Osteoblast (primary cell): ENCODE results near the gene DCBLD2. TPM values are rescaled to one million over a fixed set of nuclear protein-coding genes. Genes with fewer than 3 reads are reported as not detected.

Source experiments
- DNase-seq: peaks from one replicate; pipeline ENCODE4 v3.0.0; 2011; ENCODE audit warnings: low spot score, mixed read lengths; ENCODE audit not compliant: insufficient read length; ENCODE audit errors: missing footprints
- H2AFZ ChIP-seq: 2 replicates; pipeline ENCODE4 v1.6.0; 2011; ENCODE audit warnings: mild to moderate bottlenecking, low read length
- H3K27ac ChIP-seq: 2 replicates; pipeline ENCODE4 v1.5.1; 2011; ENCODE audit warnings: mild to moderate bottlenecking, low read depth, low read length, moderate library complexity
- H3K27me3 ChIP-seq: 2 replicates; pipeline ENCODE4 v1.6.0; 2012; ENCODE audit warnings: mild to moderate bottlenecking, control low read depth, inconsistent platforms, low read length, moderate library complexity; ENCODE audit not compliant: insufficient read depth
- H3K36me3 ChIP-seq: 2 replicates; pipeline ENCODE4 v1.5.1; 2011; ENCODE audit warnings: mild to moderate bottlenecking, low read length, control low read depth, moderate library complexity; ENCODE audit not compliant: insufficient read depth
- H3K4me1 ChIP-seq: 2 replicates; pipeline ENCODE4 v1.5.1; 2011; ENCODE audit warnings: mild to moderate bottlenecking, low read length, control low read depth, moderate library complexity; ENCODE audit not compliant: insufficient read depth
- H3K4me2 ChIP-seq: 2 replicates; pipeline ENCODE4 v1.6.0; 2011; ENCODE audit warnings: mild to moderate bottlenecking, low read length; ENCODE audit not compliant: insufficient read depth
- H3K4me3 ChIP-seq: fragments of 200-600 bp; sonication (generic); 3 replicates; pipeline ENCODE4 v1.5.1; 2012; ENCODE audit warnings: mild to moderate bottlenecking, low read length, inconsistent platforms; ENCODE audit not compliant: insufficient read depth
- H3K79me2 ChIP-seq: 2 replicates; pipeline ENCODE4 v1.6.0; 2012; ENCODE audit warnings: mild to moderate bottlenecking, low read length, control low read depth, inconsistent platforms; ENCODE audit not compliant: insufficient read depth
- H3K9me3 ChIP-seq: 2 replicates; pipeline ENCODE4 v1.5.1; 2011; ENCODE audit warnings: low read depth, low read length, control low read depth
- H4K20me1 ChIP-seq: 2 replicates; pipeline ENCODE4 v1.6.0; 2012; ENCODE audit warnings: mild to moderate bottlenecking, low read length, control low read depth; ENCODE audit not compliant: insufficient read depth
- total RNA-seq: library from RNA; depleted of rRNA; stranded (reverse); fragments of >200 nt; gene quantifications from 2 replicates; pipeline ENCODE4 v1.2.3, GENCODE V29; 2012
- TF ChIP-seq, protein P1 (sequence below): IDR thresholded peaks from 2 replicates; pipeline ENCODE4 v1.5.1; 2011; ENCODE audit warnings: mild to moderate bottlenecking, low read depth, low read length, moderate library complexity; ENCODE audit errors: extremely low read depth

DCBLD2 gene
- total RNA-seq, 1 donor: 187 TPM

GRCh38 chr3:98765721-98766120 lies 135.8 kb downstream of the DCBLD2 start:
- TF ChIP-seq, protein P1, sequence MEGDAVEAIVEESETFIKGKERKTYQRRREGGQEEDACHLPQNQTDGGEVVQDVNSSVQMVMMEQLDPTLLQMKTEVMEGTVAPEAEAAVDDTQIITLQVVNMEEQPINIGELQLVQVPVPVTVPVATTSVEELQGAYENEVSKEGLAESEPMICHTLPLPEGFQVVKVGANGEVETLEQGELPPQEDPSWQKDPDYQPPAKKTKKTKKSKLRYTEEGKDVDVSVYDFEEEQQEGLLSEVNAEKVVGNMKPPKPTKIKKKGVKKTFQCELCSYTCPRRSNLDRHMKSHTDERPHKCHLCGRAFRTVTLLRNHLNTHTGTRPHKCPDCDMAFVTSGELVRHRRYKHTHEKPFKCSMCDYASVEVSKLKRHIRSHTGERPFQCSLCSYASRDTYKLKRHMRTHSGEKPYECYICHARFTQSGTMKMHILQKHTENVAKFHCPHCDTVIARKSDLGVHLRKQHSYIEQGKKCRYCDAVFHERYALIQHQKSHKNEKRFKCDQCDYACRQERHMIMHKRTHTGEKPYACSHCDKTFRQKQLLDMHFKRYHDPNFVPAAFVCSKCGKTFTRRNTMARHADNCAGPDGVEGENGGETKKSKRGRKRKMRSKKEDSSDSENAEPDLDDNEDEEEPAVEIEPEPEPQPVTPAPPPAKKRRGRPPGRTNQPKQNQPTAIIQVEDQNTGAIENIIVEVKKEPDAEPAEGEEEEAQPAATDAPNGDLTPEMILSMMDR: no peak
- Histone ChIP-seq H4K20me1 (no peaks in the 10 kb centered on the region), H2AFZ (no peak overlapping the region), H3K36me3 (no peaks in the 10 kb centered on the region), H3K4me1 (no peaks in the 10 kb centered on the region), H3K9me3 (no peaks in the 10 kb centered on the region), H3K27me3 (no peaks in the 10 kb centered on the region), H3K4me2 (no peak overlapping the region), H3K27ac (no peak overlapping the region), H3K4me3 (no peak overlapping the region), H3K79me2 (no peaks in the 10 kb centered on the region)
- DNase-seq: no peak

DNA sequence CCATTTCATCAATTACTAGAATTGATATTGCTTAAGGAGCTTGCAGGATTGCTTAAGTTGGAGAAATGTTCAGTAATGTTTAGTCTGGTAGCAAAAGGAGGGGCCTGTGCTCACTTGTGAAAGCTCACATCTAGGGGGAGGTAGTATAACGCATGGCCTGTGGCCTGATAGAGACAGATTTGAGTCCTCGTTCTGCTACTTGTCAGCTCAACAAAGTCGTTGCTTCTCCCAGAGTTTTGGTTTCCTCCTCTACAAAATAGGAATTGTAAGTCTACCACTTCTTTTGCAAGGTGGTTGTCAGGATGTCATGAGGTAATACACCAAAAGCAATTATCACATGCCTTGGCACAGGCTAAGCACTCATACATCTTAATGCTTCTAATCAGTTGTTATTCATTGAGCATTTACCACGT lies 137.0 kb downstream of the DCBLD2 start:
- no peak overlapping the region for H2AFZ ChIP-seq
- H4K20me1 ChIP-seq: no peaks in the 10 kb centered on the region
- H3K79me2 ChIP-seq: no peaks in the 10 kb centered on the region
- H3K4me1 ChIP-seq: no peaks in the 10 kb centered on the region
- no peak overlapping the region for H3K27ac ChIP-seq
- TF ChIP-seq, protein P1: no peak
- no peak overlapping the region for H3K4me2 ChIP-seq
- H3K27me3 ChIP-seq: no peaks in the 10 kb centered on the region
- no peaks in the 10 kb centered on the region for H3K9me3 ChIP-seq
- no peak overlapping the region for H3K4me3 ChIP-seq
- H3K36me3 ChIP-seq: no peaks in the 10 kb centered on the region
- no peak for DNase-seq

DNA sequence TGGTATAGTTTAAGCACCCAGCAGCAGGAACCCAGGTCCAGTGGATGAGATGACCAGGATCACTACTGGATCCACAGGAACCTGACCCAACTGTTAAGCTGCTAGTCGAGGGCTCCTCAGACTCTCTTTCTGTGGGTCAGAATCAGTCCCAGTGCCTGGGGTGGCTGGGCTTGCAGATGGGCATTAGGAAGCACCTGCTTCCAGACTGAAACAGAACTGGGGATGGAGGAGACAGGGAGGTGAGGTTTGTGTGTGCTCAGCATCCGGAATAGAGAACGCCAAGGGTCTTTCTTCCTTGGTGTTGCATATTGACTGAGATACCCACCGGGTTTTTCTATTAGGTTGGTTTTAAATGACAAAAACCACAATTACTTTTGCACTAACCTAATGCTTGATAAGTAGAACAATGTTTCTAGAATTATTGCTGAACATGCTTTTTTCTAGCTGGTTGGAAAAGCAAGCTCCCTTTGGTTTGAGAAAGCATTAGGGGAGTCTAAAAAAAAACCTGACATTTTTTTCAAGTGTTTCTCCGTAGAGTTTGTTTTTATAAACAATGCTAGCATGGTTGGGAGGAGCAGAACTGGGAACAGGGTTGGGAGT lies 137.6 kb downstream of the DCBLD2 start:
- Histone ChIP-seq H2AFZ (no peak overlapping the region), H3K9me3 (no peaks in the 10 kb centered on the region), H3K27ac (no peak overlapping the region), H4K20me1 (no peaks in the 10 kb centered on the region), H3K4me3 (no peak overlapping the region), H3K79me2 (no peaks in the 10 kb centered on the region), H3K4me2 (no peak overlapping the region), H3K36me3 (no peaks in the 10 kb centered on the region), H3K27me3 (no peaks in the 10 kb centered on the region), H3K4me1 (no peaks in the 10 kb centered on the region)
- no peak for DNase-seq
- TF ChIP-seq, protein P1: no peak

GRCh38 chr3:98763076-98763475 lies 138.4 kb downstream of the DCBLD2 start, which contains the start of gene ST3GAL6:
Gene ST3GAL6, plus strand, starts transcription at chr3:98763340. Its CDS starts 5,101 bp downstream, at chr3:98768441.
- DNase-seq: no peak
- Histone ChIP-seq H3K79me2 (no peaks in the 10 kb centered on the region), H3K36me3 (no peaks in the 10 kb centered on the region), H3K4me1 (no peaks in the 10 kb centered on the region), H3K9me3 (no peaks in the 10 kb centered on the region), H3K27ac (no peak within 1 kb of the TSS), H3K27me3 (no peaks in the 10 kb centered on the region), H4K20me1 (no peaks in the 10 kb centered on the region), H2AFZ (no peak within 1 kb of the TSS), H3K4me2 (no peak within 1 kb of the TSS), H3K4me3 (no peak within 1 kb of the TSS)
- TF ChIP-seq, protein P1: no peak
